HG03066 (cell line): Measurements from ENCODE around the gene UNC5B.

Experiments
- ATAC-seq: cut with Tn5 transposase; IDR thresholded peaks from one replicate; pipeline ENCODE4 v1.9.1; 2021; ENCODE audit warnings: low read depth; ENCODE audit not compliant: unreplicated experiment

Gene UNC5B

GRCh38 chr10:71333129-71333887 lies 120.9 kb downstream of the UNC5B start:
- ATAC-seq, result no peak

GRCh38 chr10:71334221-71334791 lies 121.9 kb downstream of the UNC5B start:
- ATAC-seq, result no peak

GRCh38 chr10:71335173-71335708 lies 122.9 kb downstream of the UNC5B start:
- ATAC-seq, result no peak

GRCh38 chr10:71336632-71337031 lies 124.3 kb downstream of the UNC5B start:
- no peak for ATAC-seq

- ATAC-seq, result no peak
Observed at GRCh38 chr10:71337219-71337701, 124.9 kb downstream of the UNC5B start.

GRCh38 chr10:71338728-71339495 lies 126.5 kb downstream of the UNC5B start:
- ATAC-seq, result no peak

- no peak for ATAC-seq
Observed at GRCh38 chr10:71339796-71340589, 127.6 kb downstream of the UNC5B start.

- no peak for ATAC-seq
Observed at GRCh38 chr10:71342573-71343391, 130.4 kb downstream of the UNC5B start.

GRCh38 chr10:71343392-71343773 lies 131.0 kb downstream of the UNC5B start:
- ATAC-seq, result no peak

- no peak for ATAC-seq
Observed at GRCh38 chr10:71344154-71344925, 132.0 kb downstream of the UNC5B start.

GRCh38 chr10:71344993-71345480 lies 132.7 kb downstream of the UNC5B start:
- no peak for ATAC-seq

- ATAC-seq, result no peak
Observed at GRCh38 chr10:71345694-71346093, 133.3 kb downstream of the UNC5B start.

GRCh38 chr10:71346731-71347130 lies 134.4 kb downstream of the UNC5B start:
- no peak for ATAC-seq

GRCh38 chr10:71347587-71348395 lies 135.4 kb downstream of the UNC5B start:
- ATAC-seq, result no peak

- ATAC-seq, result no peak
Observed at GRCh38 chr10:71348850-71349249, 136.5 kb downstream of the UNC5B start.

GRCh38 chr10:71349406-71349805 lies 137.0 kb downstream of the UNC5B start:
- no peak for ATAC-seq

- no peak for ATAC-seq
Observed at GRCh38 chr10:71351087-71351486, 138.7 kb downstream of the UNC5B start.
